Measurements from ENCODE around the gene ANOS1. TPM values are rescaled to one million over a fixed set of nuclear protein-coding genes. Genes with fewer than 3 reads are reported as not detected.
"Not testable (repeated sequence)": the region's sequence is repeated elsewhere in the genome, so short reads cannot be mapped to it uniquely, and the experiment has no call there.

The ANOS1 gene
- total and polyA plus RNA-seq, 2 donors (not counting 3 experiments of a cell fraction or from before 2014, with no cell fraction given): 0.55 to 0.87 TPM

DNA sequence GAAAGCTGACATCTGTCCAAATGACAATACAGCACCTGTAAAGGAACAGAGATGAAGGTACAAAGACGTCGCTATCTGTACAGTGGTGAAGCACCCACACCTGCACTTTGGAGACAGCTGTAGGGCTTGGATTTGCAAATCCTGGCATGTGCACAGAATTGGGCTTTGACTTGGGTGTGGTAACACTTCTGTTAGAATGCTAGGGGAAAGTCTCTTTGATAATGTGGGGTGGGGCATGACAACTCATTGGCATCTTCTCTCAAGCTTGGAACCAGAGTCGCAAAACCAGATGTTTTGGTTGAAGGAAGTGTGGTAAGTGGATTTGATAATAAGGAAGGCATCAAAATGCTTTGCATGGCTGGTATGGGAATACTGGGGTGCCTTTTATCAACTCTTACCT lies 211.8 kb downstream of the ANOS1 start:
- POLR2A ChIA-PET: no interaction called here
- BruUV-seq (replicated peaks): no TSS peak
- dilution Hi-C loops (cut with MboI; ENCODE audit: extremely low pct_ligation_motif_present, low sequenced_read_pairs): no loop called here
- DNase-seq (ENCODE audit: low read depth, low spot score) (no peak), FAIRE-seq (no peak)
- H3K9me1 ChIP-seq (replicated peaks; ENCODE audit: control insufficient read depth, extremely low read depth, insufficient read depth, low read length): no peaks in the 10 kb centered on the region
- no peak overlapping the region for H3K27ac ChIP-seq (ENCODE audit: insufficient read depth, low read depth, low read length)
- no peaks in the 10 kb centered on the region for H4K20me1 ChIP-seq (replicated peaks; ENCODE audit: control insufficient read depth, extremely low read depth, insufficient read depth, low read length)
- H3K9me3 ChIP-seq (replicated peaks; ENCODE audit: control insufficient read depth, insufficient read depth, low read length): no peaks in the 10 kb centered on the region
- no peaks in the 10 kb centered on the region for H3K79me2 ChIP-seq (ENCODE audit: control insufficient read depth, insufficient read depth, low read length)
- TF ChIP-seq EZH2 (IDR thresholded peaks at IDR 0.05; ENCODE audit: borderline replicate concordance, low read depth, low read length, severe bottlenecking) (no peak), POLR2AphosphoS5 (IDR thresholded peaks at IDR 0.05; ENCODE audit: insufficient read depth, low read depth, low read length) (no peak)
- TF ChIP-seq, protein P1, sequence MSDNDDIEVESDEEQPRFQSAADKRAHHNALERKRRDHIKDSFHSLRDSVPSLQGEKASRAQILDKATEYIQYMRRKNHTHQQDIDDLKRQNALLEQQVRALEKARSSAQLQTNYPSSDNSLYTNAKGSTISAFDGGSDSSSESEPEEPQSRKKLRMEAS (IDR thresholded peaks at IDR 0.05; ENCODE audit: insufficient read depth, insufficient read length): no peak
- H3K9ac ChIP-seq (replicated peaks; ENCODE audit: extremely low read depth, insufficient read depth, low read length): no peak overlapping the region
- intact Hi-C loops (cut with micrococcal nuclease): no loop called here
- no peaks in the 10 kb centered on the region for H3K36me3 ChIP-seq (ENCODE audit: control insufficient read depth in 2 of 2, extremely low read depth in 1 of 2, insufficient read depth in 2 of 2, low read length in 2 of 2)
- no peak overlapping the region for H3K4me3 ChIP-seq (replicated peaks in 1 of 3; ENCODE audit: insufficient read depth in 1 of 3, low read depth in 1 of 3, low read length in 3 of 3)
- no peak overlapping the region for H3K4me2 ChIP-seq (ENCODE audit: insufficient read depth, low read length)
- H3K4me1 ChIP-seq (ENCODE audit: control insufficient read depth, extremely low read depth, insufficient read depth, low read length): no peaks in the 10 kb centered on the region
- CTCF ChIA-PET: no interaction called here
- H3K27me3 ChIP-seq (ENCODE audit: control insufficient read depth in 2 of 2, insufficient read depth in 2 of 2, low read length in 2 of 2): no peaks in the 10 kb centered on the region
- H2AFZ ChIP-seq (ENCODE audit: low read depth, low read length): no peak overlapping the region

GRCh38 chrX:8504451-8504850 lies 227.5 kb downstream of the ANOS1 start:
- dilution Hi-C loops (cut with MboI; ENCODE audit: extremely low pct_ligation_motif_present, low sequenced_read_pairs): no loop called here
- no peaks in the 10 kb centered on the region for H3K4me1 ChIP-seq (ENCODE audit: control insufficient read depth, extremely low read depth, insufficient read depth, low read length)
- H3K4me2 ChIP-seq (ENCODE audit: insufficient read depth, low read length): no peak overlapping the region
- intact Hi-C loops (cut with micrococcal nuclease): no loop called here
- no peak overlapping the region for H2AFZ ChIP-seq (ENCODE audit: low read depth, low read length)
- TF ChIP-seq, protein P2, sequence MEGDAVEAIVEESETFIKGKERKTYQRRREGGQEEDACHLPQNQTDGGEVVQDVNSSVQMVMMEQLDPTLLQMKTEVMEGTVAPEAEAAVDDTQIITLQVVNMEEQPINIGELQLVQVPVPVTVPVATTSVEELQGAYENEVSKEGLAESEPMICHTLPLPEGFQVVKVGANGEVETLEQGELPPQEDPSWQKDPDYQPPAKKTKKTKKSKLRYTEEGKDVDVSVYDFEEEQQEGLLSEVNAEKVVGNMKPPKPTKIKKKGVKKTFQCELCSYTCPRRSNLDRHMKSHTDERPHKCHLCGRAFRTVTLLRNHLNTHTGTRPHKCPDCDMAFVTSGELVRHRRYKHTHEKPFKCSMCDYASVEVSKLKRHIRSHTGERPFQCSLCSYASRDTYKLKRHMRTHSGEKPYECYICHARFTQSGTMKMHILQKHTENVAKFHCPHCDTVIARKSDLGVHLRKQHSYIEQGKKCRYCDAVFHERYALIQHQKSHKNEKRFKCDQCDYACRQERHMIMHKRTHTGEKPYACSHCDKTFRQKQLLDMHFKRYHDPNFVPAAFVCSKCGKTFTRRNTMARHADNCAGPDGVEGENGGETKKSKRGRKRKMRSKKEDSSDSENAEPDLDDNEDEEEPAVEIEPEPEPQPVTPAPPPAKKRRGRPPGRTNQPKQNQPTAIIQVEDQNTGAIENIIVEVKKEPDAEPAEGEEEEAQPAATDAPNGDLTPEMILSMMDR (IDR thresholded peaks at IDR 0.05; ENCODE audit: extremely low read depth in 1 of 2, insufficient read depth in 1 of 2, low read depth in 1 of 2, low read length in 2 of 2): no peak
- TF ChIP-seq, protein P1 (IDR thresholded peaks at IDR 0.05; ENCODE audit: insufficient read depth, insufficient read length): no peak
- TF ChIP-seq MYC (IDR thresholded peaks at IDR 0.05; ENCODE audit: low read depth, low read length): no peak
- TF ChIP-seq EZH2 (IDR thresholded peaks at IDR 0.05; ENCODE audit: borderline replicate concordance, low read depth, low read length, severe bottlenecking): no peak
- no peak for TF ChIP-seq JUN (IDR thresholded peaks at IDR 0.05; ENCODE audit: borderline replicate concordance, insufficient read depth, insufficient read length, low read depth)
- TF ChIP-seq FOS (IDR thresholded peaks at IDR 0.05; ENCODE audit: borderline replicate concordance, insufficient read depth, low read length): no peak
- CTCF ChIA-PET: no interaction called here
- DNase-seq (ENCODE audit: low read depth, low spot score): no peak
- H3K79me2 ChIP-seq (ENCODE audit: control insufficient read depth, insufficient read depth, low read length): no peaks in the 10 kb centered on the region
- BruUV-seq (replicated peaks): no TSS peak
- no peaks in the 10 kb centered on the region for H3K9me1 ChIP-seq (replicated peaks; ENCODE audit: control insufficient read depth, extremely low read depth, insufficient read depth, low read length)
- H3K36me3 ChIP-seq (ENCODE audit: control insufficient read depth in 2 of 2, extremely low read depth in 1 of 2, insufficient read depth in 2 of 2, low read length in 2 of 2): no peaks in the 10 kb centered on the region
- H3K27me3 ChIP-seq (ENCODE audit: control insufficient read depth in 2 of 2, insufficient read depth in 2 of 2, low read length in 2 of 2): no peaks in the 10 kb centered on the region
- no peaks in the 10 kb centered on the region for H4K20me1 ChIP-seq (replicated peaks; ENCODE audit: control insufficient read depth, extremely low read depth, insufficient read depth, low read length)
- no peak overlapping the region for H3K9ac ChIP-seq (replicated peaks; ENCODE audit: extremely low read depth, insufficient read depth, low read length)
- H3K9me3 ChIP-seq (replicated peaks; ENCODE audit: control insufficient read depth, insufficient read depth, low read length): no peaks in the 10 kb centered on the region
- no peak overlapping the region for H3K4me3 ChIP-seq (replicated peaks in 1 of 3; ENCODE audit: insufficient read depth in 1 of 3, low read depth in 1 of 3, low read length in 3 of 3)
- no peak overlapping the region for H3K27ac ChIP-seq (ENCODE audit: insufficient read depth, low read depth, low read length)
- no peak for FAIRE-seq
- POLR2A ChIA-PET: no interaction called here

DNA sequence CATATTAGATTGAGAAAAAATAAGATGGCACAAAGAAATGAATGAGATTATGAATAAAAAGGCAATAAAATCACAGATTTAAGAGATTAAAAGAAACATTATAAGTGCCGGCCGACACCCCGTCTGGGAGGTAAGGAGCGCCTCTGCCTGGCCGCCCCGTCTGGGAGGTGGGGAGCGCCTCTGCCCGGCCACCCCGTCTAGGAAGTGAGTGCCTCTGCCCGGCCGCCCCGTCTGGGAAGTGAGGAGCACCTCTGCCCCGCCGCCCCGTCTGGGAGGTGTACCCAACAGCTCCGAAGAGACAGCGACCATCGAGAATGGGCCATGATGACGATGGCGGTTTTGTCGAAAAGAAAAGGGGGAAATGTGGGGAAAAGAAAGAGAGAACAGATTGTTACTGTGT lies 229.8 kb downstream of the ANOS1 start:
- intact Hi-C loops (cut with micrococcal nuclease); BruUV-seq (replicated peaks): not testable (repeated sequence)

More for the DNA sequence above, 229.8 kb downstream of the ANOS1 start:
- CTCF ChIA-PET; H3K27ac ChIP-seq (ENCODE audit: insufficient read depth, low read depth, low read length); H3K27me3 ChIP-seq (ENCODE audit: control insufficient read depth in 2 of 2, insufficient read depth in 2 of 2, low read length in 2 of 2); FAIRE-seq; DNase-seq (ENCODE audit: low read depth, low spot score); H3K4me1 ChIP-seq (ENCODE audit: control insufficient read depth, extremely low read depth, insufficient read depth, low read length); H3K9me1 ChIP-seq (replicated peaks; ENCODE audit: control insufficient read depth, extremely low read depth, insufficient read depth, low read length); H3K4me3 ChIP-seq (replicated peaks in 1 of 3; ENCODE audit: insufficient read depth in 1 of 3, low read depth in 1 of 3, low read length in 3 of 3); H3K9ac ChIP-seq (replicated peaks; ENCODE audit: extremely low read depth, insufficient read depth, low read length); dilution Hi-C loops (cut with MboI; ENCODE audit: extremely low pct_ligation_motif_present, low sequenced_read_pairs); H3K36me3 ChIP-seq (ENCODE audit: control insufficient read depth in 2 of 2, extremely low read depth in 1 of 2, insufficient read depth in 2 of 2, low read length in 2 of 2); H3K79me2 ChIP-seq (ENCODE audit: control insufficient read depth, insufficient read depth, low read length); H4K20me1 ChIP-seq (replicated peaks; ENCODE audit: control insufficient read depth, extremely low read depth, insufficient read depth, low read length); H3K4me2 ChIP-seq (ENCODE audit: insufficient read depth, low read length); POLR2A ChIA-PET; H3K9me3 ChIP-seq (replicated peaks; ENCODE audit: control insufficient read depth, insufficient read depth, low read length); H2AFZ ChIP-seq (ENCODE audit: low read depth, low read length): not testable (repeated sequence)

Data from endothelial cell of umbilical vein (primary cell).